GM23338 (cell line): ENCODE measurements around the gene SYNPO2.

Experiments
- CREB1 ChIP-seq: fragments of 250-450 bp; sonication (Bioruptor Pico); IDR thresholded peaks from 2 replicates; pipeline ENCODE4 v1.5.0; 2020; ENCODE audit warnings: low read depth, mild to moderate bottlenecking, moderate library complexity
- EZH2 ChIP-seq: fragments of 200-600 bp; sonication (generic); IDR thresholded peaks from one replicate; pipeline ENCODE4 v1.8.0; 2017; ENCODE audit warnings: antibody characterized with exemption, mild to moderate bottlenecking, low read depth; ENCODE audit not compliant: unreplicated experiment
- EZH2phosphoT487 ChIP-seq: fragments of 200-600 bp; sonication (generic); IDR thresholded peaks from one replicate; pipeline ENCODE4 v1.8.1; 2018; ENCODE audit warnings: antibody characterized with exemption; ENCODE audit not compliant: unreplicated experiment
- JUNB ChIP-seq: IDR thresholded peaks from one replicate; pipeline ENCODE4 v1.6.1; 2016; ENCODE audit warnings: antibody characterized with exemption; ENCODE audit not compliant: unreplicated experiment
- POLR2AphosphoS5 ChIP-seq: IDR thresholded peaks from 2 replicates; pipeline ENCODE4 v1.6.1; 2016; ENCODE audit warnings: antibody characterized with exemption, low read depth
- STAT1 ChIP-seq: IDR thresholded peaks from one replicate; pipeline ENCODE4 v1.6.1; 2016; ENCODE audit warnings: antibody characterized with exemption; ENCODE audit not compliant: unreplicated experiment
- ZNF114 ChIP-seq: fragments of 250-450 bp; sonication (Bioruptor Pico); IDR thresholded peaks from 2 replicates; pipeline ENCODE4 v1.5.0; 2020; ENCODE audit warnings: mild to moderate bottlenecking, moderate library complexity
- ZNF331 ChIP-seq: fragments of 250-450 bp; sonication (Bioruptor Pico); IDR thresholded peaks from 2 replicates; pipeline ENCODE4 v1.5.0; 2020; ENCODE audit warnings: low read depth, mild to moderate bottlenecking, moderate library complexity
- TF ChIP-seq, protein P1 (sequence below), 2 experiments: fragments of 200-600 bp in 1 of 2; sonication (generic) in 1 of 2; conservative IDR thresholded peaks; 2 replicates each; pipeline versions ENCODE4 v1.5.1 to v1.6.1; 2016 to 2017; ENCODE audit warnings: antibody characterized with exemption in 2 of 2, low read depth in 2 of 2, mild to moderate bottlenecking in 2 of 2, moderate library complexity in 1 of 2
- TF ChIP-seq, protein P2 (sequence below): IDR thresholded peaks from one replicate; pipeline ENCODE4 v1.6.1; 2018; ENCODE audit warnings: antibody characterized with exemption; ENCODE audit not compliant: unreplicated experiment
- TF ChIP-seq, protein P3 (sequence below): IDR thresholded peaks from 2 replicates; pipeline ENCODE4 v1.6.1; 2016; ENCODE audit warnings: antibody characterized with exemption
- TF ChIP-seq, protein P4 (sequence below): fragments of 250-450 bp; sonication (Bioruptor Pico); IDR thresholded peaks from 2 replicates; pipeline ENCODE4 v1.5.0; 2020; ENCODE audit warnings: mild to moderate bottlenecking, moderate library complexity

DNA sequence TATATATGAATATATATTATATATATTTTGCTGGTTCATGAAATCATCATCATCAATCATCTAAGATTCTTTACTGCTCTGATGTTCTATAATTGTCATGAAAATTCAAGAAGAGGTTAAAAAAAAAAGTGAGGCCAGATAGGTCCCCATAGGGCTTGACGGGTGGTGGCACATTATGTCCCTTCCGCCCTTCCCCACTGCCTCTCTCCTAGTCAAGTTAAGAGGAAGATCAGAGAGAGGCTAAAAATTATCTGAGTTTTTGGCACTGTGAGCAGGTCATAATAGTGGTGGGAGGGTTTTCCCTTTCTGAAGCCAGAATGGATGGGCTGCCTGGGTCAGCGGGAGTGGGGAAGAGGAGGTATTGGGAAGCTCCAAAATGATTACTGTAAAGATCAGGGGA is 5.4 kb downstream of the SYNPO2 start:
- TF ChIP-seq EZH2 (no peak), POLR2AphosphoS5 (no peak), CREB1 (no peak), JUNB (no peak), ZNF331 (CRISPR knock-in tag) (no peak), EZH2phosphoT487 (no peak), STAT1 (no peak), ZNF114 (no peak)
- TF ChIP-seq, protein P1, sequence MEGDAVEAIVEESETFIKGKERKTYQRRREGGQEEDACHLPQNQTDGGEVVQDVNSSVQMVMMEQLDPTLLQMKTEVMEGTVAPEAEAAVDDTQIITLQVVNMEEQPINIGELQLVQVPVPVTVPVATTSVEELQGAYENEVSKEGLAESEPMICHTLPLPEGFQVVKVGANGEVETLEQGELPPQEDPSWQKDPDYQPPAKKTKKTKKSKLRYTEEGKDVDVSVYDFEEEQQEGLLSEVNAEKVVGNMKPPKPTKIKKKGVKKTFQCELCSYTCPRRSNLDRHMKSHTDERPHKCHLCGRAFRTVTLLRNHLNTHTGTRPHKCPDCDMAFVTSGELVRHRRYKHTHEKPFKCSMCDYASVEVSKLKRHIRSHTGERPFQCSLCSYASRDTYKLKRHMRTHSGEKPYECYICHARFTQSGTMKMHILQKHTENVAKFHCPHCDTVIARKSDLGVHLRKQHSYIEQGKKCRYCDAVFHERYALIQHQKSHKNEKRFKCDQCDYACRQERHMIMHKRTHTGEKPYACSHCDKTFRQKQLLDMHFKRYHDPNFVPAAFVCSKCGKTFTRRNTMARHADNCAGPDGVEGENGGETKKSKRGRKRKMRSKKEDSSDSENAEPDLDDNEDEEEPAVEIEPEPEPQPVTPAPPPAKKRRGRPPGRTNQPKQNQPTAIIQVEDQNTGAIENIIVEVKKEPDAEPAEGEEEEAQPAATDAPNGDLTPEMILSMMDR (conservative IDR thresholded peaks at IDR 0.05; ENCODE audit: low read depth in 2 of 2): no peak
- TF ChIP-seq, protein P2, sequence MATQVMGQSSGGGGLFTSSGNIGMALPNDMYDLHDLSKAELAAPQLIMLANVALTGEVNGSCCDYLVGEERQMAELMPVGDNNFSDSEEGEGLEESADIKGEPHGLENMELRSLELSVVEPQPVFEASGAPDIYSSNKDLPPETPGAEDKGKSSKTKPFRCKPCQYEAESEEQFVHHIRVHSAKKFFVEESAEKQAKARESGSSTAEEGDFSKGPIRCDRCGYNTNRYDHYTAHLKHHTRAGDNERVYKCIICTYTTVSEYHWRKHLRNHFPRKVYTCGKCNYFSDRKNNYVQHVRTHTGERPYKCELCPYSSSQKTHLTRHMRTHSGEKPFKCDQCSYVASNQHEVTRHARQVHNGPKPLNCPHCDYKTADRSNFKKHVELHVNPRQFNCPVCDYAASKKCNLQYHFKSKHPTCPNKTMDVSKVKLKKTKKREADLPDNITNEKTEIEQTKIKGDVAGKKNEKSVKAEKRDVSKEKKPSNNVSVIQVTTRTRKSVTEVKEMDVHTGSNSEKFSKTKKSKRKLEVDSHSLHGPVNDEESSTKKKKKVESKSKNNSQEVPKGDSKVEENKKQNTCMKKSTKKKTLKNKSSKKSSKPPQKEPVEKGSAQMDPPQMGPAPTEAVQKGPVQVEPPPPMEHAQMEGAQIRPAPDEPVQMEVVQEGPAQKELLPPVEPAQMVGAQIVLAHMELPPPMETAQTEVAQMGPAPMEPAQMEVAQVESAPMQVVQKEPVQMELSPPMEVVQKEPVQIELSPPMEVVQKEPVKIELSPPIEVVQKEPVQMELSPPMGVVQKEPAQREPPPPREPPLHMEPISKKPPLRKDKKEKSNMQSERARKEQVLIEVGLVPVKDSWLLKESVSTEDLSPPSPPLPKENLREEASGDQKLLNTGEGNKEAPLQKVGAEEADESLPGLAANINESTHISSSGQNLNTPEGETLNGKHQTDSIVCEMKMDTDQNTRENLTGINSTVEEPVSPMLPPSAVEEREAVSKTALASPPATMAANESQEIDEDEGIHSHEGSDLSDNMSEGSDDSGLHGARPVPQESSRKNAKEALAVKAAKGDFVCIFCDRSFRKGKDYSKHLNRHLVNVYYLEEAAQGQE: no peak
- TF ChIP-seq, protein P3, sequence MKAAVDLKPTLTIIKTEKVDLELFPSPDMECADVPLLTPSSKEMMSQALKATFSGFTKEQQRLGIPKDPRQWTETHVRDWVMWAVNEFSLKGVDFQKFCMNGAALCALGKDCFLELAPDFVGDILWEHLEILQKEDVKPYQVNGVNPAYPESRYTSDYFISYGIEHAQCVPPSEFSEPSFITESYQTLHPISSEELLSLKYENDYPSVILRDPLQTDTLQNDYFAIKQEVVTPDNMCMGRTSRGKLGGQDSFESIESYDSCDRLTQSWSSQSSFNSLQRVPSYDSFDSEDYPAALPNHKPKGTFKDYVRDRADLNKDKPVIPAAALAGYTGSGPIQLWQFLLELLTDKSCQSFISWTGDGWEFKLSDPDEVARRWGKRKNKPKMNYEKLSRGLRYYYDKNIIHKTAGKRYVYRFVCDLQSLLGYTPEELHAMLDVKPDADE: no peak
- TF ChIP-seq, protein P4, sequence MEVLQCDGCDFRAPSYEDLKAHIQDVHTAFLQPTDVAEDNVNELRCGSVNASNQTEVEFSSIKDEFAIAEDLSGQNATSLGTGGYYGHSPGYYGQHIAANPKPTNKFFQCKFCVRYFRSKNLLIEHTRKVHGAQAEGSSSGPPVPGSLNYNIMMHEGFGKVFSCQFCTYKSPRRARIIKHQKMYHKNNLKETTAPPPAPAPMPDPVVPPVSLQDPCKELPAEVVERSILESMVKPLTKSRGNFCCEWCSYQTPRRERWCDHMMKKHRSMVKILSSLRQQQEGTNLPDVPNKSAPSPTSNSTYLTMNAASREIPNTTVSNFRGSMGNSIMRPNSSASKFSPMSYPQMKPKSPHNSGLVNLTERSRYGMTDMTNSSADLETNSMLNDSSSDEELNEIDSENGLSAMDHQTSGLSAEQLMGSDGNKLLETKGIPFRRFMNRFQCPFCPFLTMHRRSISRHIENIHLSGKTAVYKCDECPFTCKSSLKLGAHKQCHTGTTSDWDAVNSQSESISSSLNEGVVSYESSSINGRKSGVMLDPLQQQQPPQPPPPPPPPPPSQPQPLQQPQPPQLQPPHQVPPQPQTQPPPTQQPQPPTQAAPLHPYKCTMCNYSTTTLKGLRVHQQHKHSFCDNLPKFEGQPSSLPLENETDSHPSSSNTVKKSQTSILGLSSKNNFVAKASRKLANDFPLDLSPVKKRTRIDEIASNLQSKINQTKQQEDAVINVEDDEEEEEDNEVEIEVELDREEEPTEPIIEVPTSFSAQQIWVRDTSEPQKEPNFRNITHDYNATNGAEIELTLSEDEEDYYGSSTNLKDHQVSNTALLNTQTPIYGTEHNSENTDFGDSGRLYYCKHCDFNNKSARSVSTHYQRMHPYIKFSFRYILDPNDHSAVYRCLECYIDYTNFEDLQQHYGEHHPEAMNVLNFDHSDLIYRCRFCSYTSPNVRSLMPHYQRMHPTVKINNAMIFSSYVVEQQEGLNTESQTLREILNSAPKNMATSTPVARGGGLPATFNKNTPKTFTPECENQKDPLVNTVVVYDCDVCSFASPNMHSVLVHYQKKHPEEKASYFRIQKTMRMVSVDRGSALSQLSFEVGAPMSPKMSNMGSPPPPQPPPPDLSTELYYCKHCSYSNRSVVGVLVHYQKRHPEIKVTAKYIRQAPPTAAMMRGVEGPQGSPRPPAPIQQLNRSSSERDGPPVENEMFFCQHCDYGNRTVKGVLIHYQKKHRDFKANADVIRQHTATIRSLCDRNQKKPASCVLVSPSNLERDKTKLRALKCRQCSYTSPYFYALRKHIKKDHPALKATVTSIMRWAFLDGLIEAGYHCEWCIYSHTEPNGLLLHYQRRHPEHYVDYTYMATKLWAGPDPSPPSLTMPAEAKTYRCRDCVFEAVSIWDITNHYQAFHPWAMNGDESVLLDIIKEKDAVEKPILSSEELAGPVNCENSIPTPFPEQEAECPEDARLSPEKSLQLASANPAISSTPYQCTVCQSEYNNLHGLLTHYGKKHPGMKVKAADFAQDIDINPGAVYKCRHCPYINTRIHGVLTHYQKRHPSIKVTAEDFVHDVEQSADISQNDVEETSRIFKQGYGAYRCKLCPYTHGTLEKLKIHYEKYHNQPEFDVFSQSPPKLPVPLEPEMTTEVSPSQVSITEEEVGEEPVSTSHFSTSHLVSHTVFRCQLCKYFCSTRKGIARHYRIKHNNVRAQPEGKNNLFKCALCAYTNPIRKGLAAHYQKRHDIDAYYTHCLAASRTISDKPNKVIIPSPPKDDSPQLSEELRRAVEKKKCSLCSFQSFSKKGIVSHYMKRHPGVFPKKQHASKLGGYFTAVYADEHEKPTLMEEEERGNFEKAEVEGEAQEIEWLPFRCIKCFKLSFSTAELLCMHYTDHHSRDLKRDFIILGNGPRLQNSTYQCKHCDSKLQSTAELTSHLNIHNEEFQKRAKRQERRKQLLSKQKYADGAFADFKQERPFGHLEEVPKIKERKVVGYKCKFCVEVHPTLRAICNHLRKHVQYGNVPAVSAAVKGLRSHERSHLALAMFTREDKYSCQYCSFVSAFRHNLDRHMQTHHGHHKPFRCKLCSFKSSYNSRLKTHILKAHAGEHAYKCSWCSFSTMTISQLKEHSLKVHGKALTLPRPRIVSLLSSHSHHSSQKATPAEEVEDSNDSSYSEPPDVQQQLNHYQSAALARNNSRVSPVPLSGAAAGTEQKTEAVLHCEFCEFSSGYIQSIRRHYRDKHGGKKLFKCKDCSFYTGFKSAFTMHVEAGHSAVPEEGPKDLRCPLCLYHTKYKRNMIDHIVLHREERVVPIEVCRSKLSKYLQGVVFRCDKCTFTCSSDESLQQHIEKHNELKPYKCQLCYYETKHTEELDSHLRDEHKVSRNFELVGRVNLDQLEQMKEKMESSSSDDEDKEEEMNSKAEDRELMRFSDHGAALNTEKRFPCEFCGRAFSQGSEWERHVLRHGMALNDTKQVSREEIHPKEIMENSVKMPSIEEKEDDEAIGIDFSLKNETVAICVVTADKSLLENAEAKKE (CRISPR knock-in tag): no peak
